ENCODE measurements around the gene ADSS1. TPM values are rescaled to one million over a fixed set of nuclear protein-coding genes. Genes with fewer than 3 reads are reported as not detected.

The ADSS1 gene
- polyA plus RNA-seq, 1 donor (not counting 4 experiments of a cell fraction or from before 2014, with no cell fraction given) = 1.7 TPM

GRCh38 chr14:104702106-104702505 is 21.9 kb upstream of the ADSS1 start:
- H3K9me3 ChIP-seq (ENCODE audit: control insufficient read depth, low read depth, low read length) = no peaks in the 10 kb centered on the region
- H3K79me2 ChIP-seq (ENCODE audit: control insufficient read depth, insufficient read depth, low read length) = peaks cover 43% of the 10 kb centered on the region
- peaks cover 39 to 41% of the 10 kb centered on the region in 2 experiments for H3K36me3 ChIP-seq (ENCODE audit: control insufficient read depth in 2 of 2, extremely low read depth in 1 of 2, insufficient read depth in 2 of 2, low read length in 2 of 2)
- H3K27me3 ChIP-seq (ENCODE audit: control insufficient read depth, extremely low read depth, insufficient read depth, low read length) = no peaks in the 10 kb centered on the region
- no peak overlapping the region for H3K4me3 ChIP-seq (ENCODE audit: control insufficient read depth in 2 of 3, extremely low read depth in 1 of 3, insufficient read depth in 2 of 3, low read depth in 1 of 3, low read length in 3 of 3)
- no peak overlapping the region for H3K27ac ChIP-seq (ENCODE audit: control insufficient read depth, insufficient read depth, low read length)
- TF ChIP-seq CTCF (optimal IDR thresholded peaks at IDR 0.05 in 1 of 3, IDR thresholded peaks at IDR 0.05 in 1 of 3, conservative IDR thresholded peaks at IDR 0.05 in 1 of 3; ENCODE audit: extremely low read depth in 1 of 3, insufficient read depth in 2 of 3, low read length in 3 of 3) (no peak), EZH2 (IDR thresholded peaks at IDR 0.05; ENCODE audit: low read length) (no peak)
- no peak overlapping the region for H3K4me2 ChIP-seq (ENCODE audit: control insufficient read depth, extremely low read depth, insufficient read depth, low read depth, low read length)
- H4K20me1 ChIP-seq (ENCODE audit: control insufficient read depth, extremely low read depth, insufficient read depth, low read length) = peaks cover 13% of the 10 kb centered on the region
- dilution Hi-C loops (cut with MboI; ENCODE audit: extremely low pct_ligation_motif_present, low sequenced_read_pairs) = no loop called here
- no peak overlapping the region for H2AFZ ChIP-seq (ENCODE audit: control insufficient read depth, low read length)
- no peak overlapping the region for H3K9ac ChIP-seq (ENCODE audit: control insufficient read depth, extremely low read depth, insufficient read depth, low read length)
- H3K4me1 ChIP-seq (ENCODE audit: control insufficient read depth, extremely low read depth, insufficient read depth, low read length) = peaks cover 9% of the 10 kb centered on the region
- no peak for DNase-seq (ENCODE audit: low read depth, low spot score)
- no peak for FAIRE-seq
- H3K9me1 ChIP-seq (ENCODE audit: control insufficient read depth, extremely low read depth, insufficient read depth, low read length) = no peaks in the 10 kb centered on the region

- H3K4me1 ChIP-seq (ENCODE audit: control insufficient read depth, extremely low read depth, insufficient read depth, low read length) = peaks cover 3% of the 10 kb centered on the region
- dilution Hi-C loops (cut with MboI; ENCODE audit: extremely low pct_ligation_motif_present, low sequenced_read_pairs) = no loop called here
- H3K4me3 ChIP-seq (ENCODE audit: control insufficient read depth in 2 of 3, extremely low read depth in 1 of 3, insufficient read depth in 2 of 3, low read depth in 1 of 3, low read length in 3 of 3) = no peak overlapping the region
- H2AFZ ChIP-seq (ENCODE audit: control insufficient read depth, low read length) = no peak overlapping the region
- no peak overlapping the region for H3K9ac ChIP-seq (ENCODE audit: control insufficient read depth, extremely low read depth, insufficient read depth, low read length)
- no peaks in the 10 kb centered on the region for H3K9me3 ChIP-seq (ENCODE audit: control insufficient read depth, low read depth, low read length)
- no peak for DNase-seq (ENCODE audit: low read depth, low spot score)
- FAIRE-seq = no peak
- peaks cover 37% of the 10 kb centered on the region for H3K79me2 ChIP-seq (ENCODE audit: control insufficient read depth, insufficient read depth, low read length)
- H4K20me1 ChIP-seq (ENCODE audit: control insufficient read depth, extremely low read depth, insufficient read depth, low read length) = peaks cover 13% of the 10 kb centered on the region
- TF ChIP-seq EZH2 (IDR thresholded peaks at IDR 0.05; ENCODE audit: low read length) (no peak), CTCF (optimal IDR thresholded peaks at IDR 0.05 in 1 of 3, IDR thresholded peaks at IDR 0.05 in 1 of 3, conservative IDR thresholded peaks at IDR 0.05 in 1 of 3; ENCODE audit: extremely low read depth in 1 of 3, insufficient read depth in 2 of 3, low read length in 3 of 3) (no peak)
- H3K27ac ChIP-seq (ENCODE audit: control insufficient read depth, insufficient read depth, low read length) = no peak overlapping the region
- no peaks in the 10 kb centered on the region for H3K9me1 ChIP-seq (ENCODE audit: control insufficient read depth, extremely low read depth, insufficient read depth, low read length)
- H3K27me3 ChIP-seq (ENCODE audit: control insufficient read depth, extremely low read depth, insufficient read depth, low read length) = no peaks in the 10 kb centered on the region
- peaks cover 37 to 38% of the 10 kb centered on the region in 2 experiments for H3K36me3 ChIP-seq (ENCODE audit: control insufficient read depth in 2 of 2, extremely low read depth in 1 of 2, insufficient read depth in 2 of 2, low read length in 2 of 2)
- no peak overlapping the region for H3K4me2 ChIP-seq (ENCODE audit: control insufficient read depth, extremely low read depth, insufficient read depth, low read depth, low read length)
Measured at GRCh38 chr14:104702673-104703072, 21.4 kb upstream of the ADSS1 start.

All from keratinocyte (primary cell).